ENCODE data around the gene GBP7.

GBP7 gene

DNA sequence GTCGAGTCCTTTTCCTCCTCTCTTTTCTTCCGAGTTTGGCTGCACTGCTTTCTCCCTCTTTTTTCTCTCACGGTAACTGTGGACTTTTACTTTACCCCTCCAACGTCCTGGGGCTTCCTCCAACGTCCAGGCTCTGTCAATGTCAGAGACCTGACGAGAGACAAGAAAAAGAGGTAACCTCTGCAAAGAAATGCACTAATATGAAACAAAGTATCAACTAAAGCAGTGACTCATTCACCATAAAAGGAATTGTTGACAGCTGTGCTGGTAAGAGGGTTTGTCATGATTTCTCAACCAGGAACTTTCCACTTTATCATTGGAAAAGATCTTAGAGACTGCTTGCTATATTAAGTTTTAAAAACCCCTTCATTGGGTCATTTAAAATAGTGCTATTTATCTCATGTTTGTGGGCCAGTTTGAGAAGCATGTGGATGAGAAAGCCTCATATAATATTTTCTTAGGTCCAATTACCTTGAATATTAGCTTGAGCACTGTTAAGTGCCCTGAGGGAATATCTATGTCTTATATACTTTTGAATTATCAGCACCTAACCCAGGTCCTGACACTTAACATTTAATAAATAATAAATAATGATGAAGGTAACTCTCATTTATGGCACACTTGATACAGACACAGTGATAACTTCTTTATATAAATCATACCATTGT lies 49.8 kb downstream of the GBP7 start, which contains the start of gene GBP2:
Gene GBP2, minus strand, starts transcription at position 202 of the 668 bp plus-strand sequence. CDS start 4,148 bp downstream, outside the sequence.
- TF ChIP-seq, protein P1, sequence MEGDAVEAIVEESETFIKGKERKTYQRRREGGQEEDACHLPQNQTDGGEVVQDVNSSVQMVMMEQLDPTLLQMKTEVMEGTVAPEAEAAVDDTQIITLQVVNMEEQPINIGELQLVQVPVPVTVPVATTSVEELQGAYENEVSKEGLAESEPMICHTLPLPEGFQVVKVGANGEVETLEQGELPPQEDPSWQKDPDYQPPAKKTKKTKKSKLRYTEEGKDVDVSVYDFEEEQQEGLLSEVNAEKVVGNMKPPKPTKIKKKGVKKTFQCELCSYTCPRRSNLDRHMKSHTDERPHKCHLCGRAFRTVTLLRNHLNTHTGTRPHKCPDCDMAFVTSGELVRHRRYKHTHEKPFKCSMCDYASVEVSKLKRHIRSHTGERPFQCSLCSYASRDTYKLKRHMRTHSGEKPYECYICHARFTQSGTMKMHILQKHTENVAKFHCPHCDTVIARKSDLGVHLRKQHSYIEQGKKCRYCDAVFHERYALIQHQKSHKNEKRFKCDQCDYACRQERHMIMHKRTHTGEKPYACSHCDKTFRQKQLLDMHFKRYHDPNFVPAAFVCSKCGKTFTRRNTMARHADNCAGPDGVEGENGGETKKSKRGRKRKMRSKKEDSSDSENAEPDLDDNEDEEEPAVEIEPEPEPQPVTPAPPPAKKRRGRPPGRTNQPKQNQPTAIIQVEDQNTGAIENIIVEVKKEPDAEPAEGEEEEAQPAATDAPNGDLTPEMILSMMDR (IDR thresholded peaks at IDR 0.05; ENCODE audit: low read depth, low read length), result no peak
- peak within 1 kb of the TSS; percentile 62 for H3K4me3 ChIP-seq (ENCODE audit: low read depth, low read length)

- TF ChIP-seq, protein P1 (IDR thresholded peaks at IDR 0.05; ENCODE audit: low read depth, low read length), result no peak
Observed at GRCh38 chr1:89125240-89125912, 50.4 kb downstream of the GBP7 start.

GRCh38 chr1:89121641-89122040 lies 54.2 kb downstream of the GBP7 start:
- TF ChIP-seq, protein P1 (IDR thresholded peaks at IDR 0.05; ENCODE audit: low read depth, low read length), result no peak
- no peak overlapping the region for H3K4me3 ChIP-seq (ENCODE audit: low read depth, low read length)

More at GRCh38 chr1:89125240-89125912, 50.4 kb downstream of the GBP7 start:
- peak overlapping the region; percentile 62 for H3K4me3 ChIP-seq (ENCODE audit: low read depth, low read length)

GRCh38 chr1:89114662-89115061 lies 61.1 kb downstream of the GBP7 start:
- TF ChIP-seq, protein P1 (IDR thresholded peaks at IDR 0.05; ENCODE audit: low read depth, low read length), result no peak
- no peak overlapping the region for H3K4me3 ChIP-seq (ENCODE audit: low read depth, low read length)

DNA sequence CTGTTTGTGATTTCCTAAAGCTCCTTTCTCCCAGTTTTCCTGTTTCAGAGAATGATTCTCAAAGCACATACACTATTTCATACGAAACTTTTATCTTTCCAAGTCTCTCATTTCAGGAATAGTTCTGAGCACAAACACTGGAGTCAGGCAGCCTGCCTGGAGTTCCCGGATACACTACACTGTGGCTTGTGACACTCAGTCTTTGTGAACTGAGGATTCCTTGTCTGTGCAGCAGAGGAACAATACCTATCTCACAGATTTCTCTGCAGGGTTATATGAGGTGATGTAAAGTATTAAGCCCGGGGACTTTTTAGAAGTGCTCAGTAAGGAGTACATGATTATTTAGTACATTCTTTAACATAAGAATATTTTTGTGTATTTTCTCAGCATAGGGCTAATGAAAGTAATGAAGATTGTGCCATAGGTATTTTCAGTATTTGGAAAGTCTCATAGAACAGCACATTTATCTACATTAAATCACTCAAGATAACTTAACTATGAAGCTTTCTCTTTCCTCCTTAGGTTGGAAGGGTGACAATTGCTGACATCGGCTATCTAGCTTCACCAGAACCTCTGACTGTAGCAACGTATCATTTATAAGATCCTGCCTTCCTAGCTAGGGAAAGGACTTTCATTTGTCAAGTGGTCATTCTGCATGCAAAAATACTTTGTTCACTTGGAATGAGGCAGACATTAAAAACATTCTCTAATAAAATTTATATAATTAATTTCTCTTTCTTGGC lies 62.8 kb downstream of the GBP7 start:
- TF ChIP-seq, protein P1 (IDR thresholded peaks at IDR 0.05; ENCODE audit: low read depth, low read length), result no peak
- H3K4me3 ChIP-seq (ENCODE audit: low read depth, low read length), result no peak overlapping the region

- TF ChIP-seq, protein P1 (IDR thresholded peaks at IDR 0.05; ENCODE audit: low read depth, low read length), result no peak
- H3K4me3 ChIP-seq (ENCODE audit: low read depth, low read length), result no peak overlapping the region
Observed at GRCh38 chr1:89104687-89105086, 71.1 kb downstream of the GBP7 start.
